ENCODE results near the gene CAMK2A. TPM values are rescaled to one million over a fixed set of nuclear protein-coding genes. Genes with fewer than 3 reads are reported as not detected.
A peak's percentile ranks its signal among the peaks of the same experiment; 100 is the strongest.

Gene CAMK2A
- total and polyA plus RNA-seq, 2 donors, result 1.8 to 2.6 TPM

GRCh38 chr5:150300496-150301169, 11.1 kb upstream of the CAMK2A start:
- no peak for DNase-seq (ENCODE audit: extremely low spot score)
- 54% methylated on average over 13 of the region's 13 CpGs for WGBS
- Histone ChIP-seq H3K36me3 (ENCODE audit: insufficient read depth) (no peaks in the 10 kb centered on the region), H3K4me3 (ENCODE audit: low read depth, low read length) (no peak overlapping the region), H3K27ac (ENCODE audit: low read depth) (peak overlapping the region; percentile 44), H3K4me1 (ENCODE audit: insufficient read depth) (no peaks in the 10 kb centered on the region)

DNA sequence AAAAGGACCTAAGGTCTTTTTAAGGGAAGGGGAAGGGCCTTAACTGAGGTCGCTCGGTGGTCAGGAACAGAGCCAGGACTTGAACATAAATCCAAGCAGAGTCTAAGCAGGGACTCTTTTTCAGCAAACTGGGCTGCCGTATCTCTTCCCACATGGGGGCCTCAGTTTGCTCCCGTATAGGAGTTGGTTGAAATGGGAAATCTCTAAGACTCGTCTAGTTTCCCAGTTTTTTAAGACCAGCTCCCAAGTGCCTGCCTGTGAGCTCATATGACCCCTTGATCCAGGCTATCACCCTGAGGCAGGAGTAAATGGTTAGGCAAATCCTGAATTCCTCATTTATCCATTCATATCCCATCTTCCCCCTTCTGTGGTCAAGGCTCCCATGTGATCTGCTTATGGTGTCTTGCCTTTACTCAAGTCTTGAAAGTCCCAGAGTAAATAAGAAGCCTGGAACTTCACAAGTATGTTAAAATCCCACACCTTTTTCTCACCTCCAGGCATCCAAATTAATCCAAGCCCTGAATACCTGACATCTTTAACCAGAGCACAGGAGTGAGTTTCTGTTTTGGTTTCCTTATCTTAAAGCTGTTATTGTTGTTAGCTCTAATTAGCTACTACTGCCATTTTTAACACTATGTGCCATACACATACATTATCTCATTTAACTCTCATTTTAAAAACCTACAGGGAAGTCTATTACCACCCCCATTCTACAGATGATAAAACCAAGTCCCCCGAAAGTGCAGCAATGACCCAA, 10.2 kb upstream of the CAMK2A start:
- Histone ChIP-seq H3K36me3 (ENCODE audit: insufficient read depth) (no peaks in the 10 kb centered on the region), H3K4me3 (ENCODE audit: low read depth, low read length) (no peak overlapping the region), H3K27ac (ENCODE audit: low read depth) (peak overlapping the region; percentile 33), H3K4me1 (ENCODE audit: insufficient read depth) (no peaks in the 10 kb centered on the region)
- DNase-seq (ENCODE audit: extremely low spot score), result no peak
- 38% methylated on average over 6 of the region's 6 CpGs for WGBS

- Histone ChIP-seq H3K36me3 (ENCODE audit: insufficient read depth) (no peaks in the 10 kb centered on the region), H3K27ac (ENCODE audit: low read depth) (no peak overlapping the region), H3K4me3 (ENCODE audit: low read depth, low read length) (no peak overlapping the region), H3K4me1 (ENCODE audit: insufficient read depth) (no peaks in the 10 kb centered on the region)
- no peak for DNase-seq (ENCODE audit: extremely low spot score)
- 38% methylated on average over 10 of the region's 10 CpGs for WGBS
Observed at GRCh38 chr5:150298701-150299451, 9.3 kb upstream of the CAMK2A start.

GRCh38 chr5:150297934-150298595, 8.5 kb upstream of the CAMK2A start:
- Histone ChIP-seq H3K36me3 (ENCODE audit: insufficient read depth) (no peaks in the 10 kb centered on the region), H3K4me1 (ENCODE audit: insufficient read depth) (no peaks in the 10 kb centered on the region), H3K27ac (ENCODE audit: low read depth) (no peak overlapping the region), H3K4me3 (ENCODE audit: low read depth, low read length) (no peak overlapping the region)
- 95% methylated on average over 31 of the region's 31 CpGs for WGBS
- no peak for DNase-seq (ENCODE audit: extremely low spot score)

GRCh38 chr5:150297236-150297890, 7.8 kb upstream of the CAMK2A start:
- WGBS, result 94% methylated on average over 36 of the region's 36 CpGs
- H3K36me3 ChIP-seq (ENCODE audit: insufficient read depth), result no peaks in the 10 kb centered on the region
- H3K27ac ChIP-seq (ENCODE audit: low read depth), result no peak overlapping the region
- H3K4me1 ChIP-seq (ENCODE audit: insufficient read depth), result no peaks in the 10 kb centered on the region
- H3K4me3 ChIP-seq (ENCODE audit: low read depth, low read length), result no peak overlapping the region
- no peak for DNase-seq (ENCODE audit: extremely low spot score)

GRCh38 chr5:150296496-150296895, 6.9 kb upstream of the CAMK2A start:
- no peaks in the 10 kb centered on the region for H3K4me1 ChIP-seq (ENCODE audit: insufficient read depth)
- no peak overlapping the region for H3K27ac ChIP-seq (ENCODE audit: low read depth)
- WGBS, result 92% methylated on average over 7 of the region's 7 CpGs
- no peak for DNase-seq (ENCODE audit: extremely low spot score)
- no peaks in the 10 kb centered on the region for H3K36me3 ChIP-seq (ENCODE audit: insufficient read depth)
- H3K4me3 ChIP-seq (ENCODE audit: low read depth, low read length), result no peak overlapping the region

- no peak for DNase-seq (ENCODE audit: extremely low spot score)
- H3K4me1 ChIP-seq (ENCODE audit: insufficient read depth), result no peaks in the 10 kb centered on the region
Observed at GRCh38 chr5:150295741-150296486, 6.3 kb upstream of the CAMK2A start.

GRCh38 chr5:150295172-150295634, 5.6 kb upstream of the CAMK2A start:
- no peak for DNase-seq (ENCODE audit: extremely low spot score)
- Histone ChIP-seq H3K4me1 (ENCODE audit: insufficient read depth) (no peaks in the 10 kb centered on the region), H3K27ac (ENCODE audit: low read depth) (no peak overlapping the region), H3K4me3 (ENCODE audit: low read depth, low read length) (no peak overlapping the region), H3K36me3 (ENCODE audit: insufficient read depth) (no peaks in the 10 kb centered on the region)
- 35% methylated on average over 10 of the region's 10 CpGs for WGBS

More at GRCh38 chr5:150295741-150296486, 6.3 kb upstream of the CAMK2A start:
- Histone ChIP-seq H3K36me3 (ENCODE audit: insufficient read depth) (no peaks in the 10 kb centered on the region), H3K4me3 (ENCODE audit: low read depth, low read length) (no peak overlapping the region), H3K27ac (ENCODE audit: low read depth) (no peak overlapping the region)
- WGBS, result 78% methylated on average over 17 of the region's 17 CpGs

DNA sequence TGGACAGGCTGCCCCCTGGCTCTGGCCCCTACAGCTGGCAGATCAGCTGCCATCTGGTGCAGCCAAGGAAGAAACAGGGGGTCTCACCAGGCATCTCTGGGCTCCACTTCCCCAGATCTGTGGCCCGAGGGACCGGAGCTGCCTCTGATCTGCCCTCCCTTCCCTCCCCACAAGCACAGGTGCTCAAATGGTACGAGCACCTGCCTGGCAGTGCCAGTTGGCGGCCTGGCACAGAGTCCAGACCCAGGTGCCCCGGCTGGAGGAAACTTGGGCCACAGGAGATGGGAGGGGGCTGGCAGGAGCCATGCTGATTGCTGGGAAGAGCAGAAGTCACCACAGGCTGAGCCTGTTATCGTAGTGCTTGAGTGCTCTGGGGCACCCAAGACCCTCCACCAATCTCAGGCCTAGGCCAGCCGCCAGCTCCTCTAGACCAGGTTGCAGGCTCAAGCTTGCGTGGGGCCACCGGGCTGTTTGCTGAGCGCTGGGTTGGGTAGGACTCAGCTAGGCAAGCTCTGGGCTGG, 5.0 kb upstream of the CAMK2A start:
- DNase-seq (ENCODE audit: extremely low spot score), result no peak
- WGBS, result 86% methylated on average over 10 of the region's 10 CpGs
- Histone ChIP-seq H3K4me3 (ENCODE audit: low read depth, low read length) (no peak overlapping the region), H3K27ac (ENCODE audit: low read depth) (no peak overlapping the region), H3K4me1 (ENCODE audit: insufficient read depth) (no peaks in the 10 kb centered on the region), H3K36me3 (ENCODE audit: insufficient read depth) (no peaks in the 10 kb centered on the region)

- Histone ChIP-seq H3K4me3 (ENCODE audit: low read depth, low read length) (no peak overlapping the region), H3K36me3 (ENCODE audit: insufficient read depth) (no peaks in the 10 kb centered on the region), H3K4me1 (ENCODE audit: insufficient read depth) (no peaks in the 10 kb centered on the region), H3K27ac (ENCODE audit: low read depth) (no peak overlapping the region)
- DNase-seq (ENCODE audit: extremely low spot score), result no peak
- 81% methylated on average over 19 of the region's 19 CpGs for WGBS
Observed at GRCh38 chr5:150293091-150293941, 3.7 kb upstream of the CAMK2A start.

- no peak for DNase-seq (ENCODE audit: extremely low spot score)
- Histone ChIP-seq H3K27ac (ENCODE audit: low read depth) (no peak overlapping the region), H3K4me1 (ENCODE audit: insufficient read depth) (no peaks in the 10 kb centered on the region), H3K36me3 (ENCODE audit: insufficient read depth) (no peaks in the 10 kb centered on the region), H3K4me3 (ENCODE audit: low read depth, low read length) (no peak overlapping the region)
- 88% methylated on average over 13 of the region's 13 CpGs for WGBS
Observed at GRCh38 chr5:150291388-150292385, 2.1 kb upstream of the CAMK2A start.

Data from urinary bladder (tissue), 4 donors.